Measurements from ENCODE around the gene ZBTB25. TPM values are rescaled to one million over a fixed set of nuclear protein-coding genes. Genes with fewer than 3 reads are reported as not detected.

Gene ZBTB25
- total RNA-seq, 1 donor from 2014 or later: 14.1 TPM

DNA sequence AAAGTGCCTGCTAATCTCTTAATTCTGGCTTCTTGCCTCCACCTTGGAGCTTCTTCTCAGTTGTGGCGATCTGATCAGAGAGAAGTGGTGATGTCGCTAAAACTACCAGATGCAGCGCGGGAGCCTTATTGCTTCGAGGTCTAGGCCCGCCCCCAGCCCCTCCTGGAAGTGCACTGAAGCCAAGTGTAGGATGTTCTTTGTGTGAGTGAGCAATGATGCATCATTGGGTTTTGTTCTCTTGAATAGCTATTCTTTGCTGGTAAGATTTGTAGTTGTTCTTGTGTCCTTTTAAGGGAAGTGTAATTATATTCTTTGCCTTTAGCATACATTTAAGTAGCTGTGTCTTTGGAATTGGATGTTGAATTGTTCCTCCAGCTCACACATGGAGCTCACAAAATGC lies 79.7 kb downstream of the ZBTB25 start:
- Mint-ChIP-seq H3K4me1 (peaks cover 10% of the 10 kb centered on the region), H3K36me3 (ENCODE audit: low read depth) (peaks cover 41% of the 10 kb centered on the region), H3K27ac (ENCODE audit: unreplicated experiment) (peak overlapping the region; percentile 89), H3K27me3 (ENCODE audit: low read depth) (no peaks in the 10 kb centered on the region), H3K4me3 (no peak overlapping the region), H3K9me3 (no peaks in the 10 kb centered on the region)
- DNase-seq (ENCODE audit: low read depth, low spot score): no peak
- TF ChIP-seq, protein P1, sequence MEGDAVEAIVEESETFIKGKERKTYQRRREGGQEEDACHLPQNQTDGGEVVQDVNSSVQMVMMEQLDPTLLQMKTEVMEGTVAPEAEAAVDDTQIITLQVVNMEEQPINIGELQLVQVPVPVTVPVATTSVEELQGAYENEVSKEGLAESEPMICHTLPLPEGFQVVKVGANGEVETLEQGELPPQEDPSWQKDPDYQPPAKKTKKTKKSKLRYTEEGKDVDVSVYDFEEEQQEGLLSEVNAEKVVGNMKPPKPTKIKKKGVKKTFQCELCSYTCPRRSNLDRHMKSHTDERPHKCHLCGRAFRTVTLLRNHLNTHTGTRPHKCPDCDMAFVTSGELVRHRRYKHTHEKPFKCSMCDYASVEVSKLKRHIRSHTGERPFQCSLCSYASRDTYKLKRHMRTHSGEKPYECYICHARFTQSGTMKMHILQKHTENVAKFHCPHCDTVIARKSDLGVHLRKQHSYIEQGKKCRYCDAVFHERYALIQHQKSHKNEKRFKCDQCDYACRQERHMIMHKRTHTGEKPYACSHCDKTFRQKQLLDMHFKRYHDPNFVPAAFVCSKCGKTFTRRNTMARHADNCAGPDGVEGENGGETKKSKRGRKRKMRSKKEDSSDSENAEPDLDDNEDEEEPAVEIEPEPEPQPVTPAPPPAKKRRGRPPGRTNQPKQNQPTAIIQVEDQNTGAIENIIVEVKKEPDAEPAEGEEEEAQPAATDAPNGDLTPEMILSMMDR (conservative IDR thresholded peaks at IDR 0.05): no peak

DNA sequence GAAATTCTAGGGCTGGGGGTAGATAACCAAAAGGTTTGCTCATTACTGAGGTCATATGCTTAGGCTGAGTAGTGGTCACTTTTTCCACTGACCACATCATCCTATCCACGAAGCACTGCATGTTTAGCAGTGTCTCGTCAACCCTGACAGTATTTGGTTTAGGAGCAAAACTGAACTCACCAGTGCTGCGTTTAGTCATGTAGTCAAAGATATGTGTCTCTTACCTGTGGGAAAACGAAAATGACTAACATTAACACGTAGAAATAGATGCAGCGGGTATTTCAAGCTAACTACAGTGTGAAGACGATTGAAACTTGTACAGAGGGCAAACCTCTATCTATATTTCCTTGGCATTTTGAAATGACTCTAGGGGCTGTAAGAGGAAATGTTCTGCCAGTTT lies 80.9 kb downstream of the ZBTB25 start:
- Mint-ChIP-seq H3K27ac (ENCODE audit: unreplicated experiment) (no peak overlapping the region), H3K27me3 (ENCODE audit: low read depth) (no peaks in the 10 kb centered on the region), H3K9me3 (no peaks in the 10 kb centered on the region), H3K4me1 (peaks cover 10% of the 10 kb centered on the region), H3K36me3 (ENCODE audit: low read depth) (peaks cover 41% of the 10 kb centered on the region), H3K4me3 (no peak overlapping the region)
- DNase-seq (ENCODE audit: low read depth, low spot score): no peak
- TF ChIP-seq, protein P1 (conservative IDR thresholded peaks at IDR 0.05): no peak

DNA sequence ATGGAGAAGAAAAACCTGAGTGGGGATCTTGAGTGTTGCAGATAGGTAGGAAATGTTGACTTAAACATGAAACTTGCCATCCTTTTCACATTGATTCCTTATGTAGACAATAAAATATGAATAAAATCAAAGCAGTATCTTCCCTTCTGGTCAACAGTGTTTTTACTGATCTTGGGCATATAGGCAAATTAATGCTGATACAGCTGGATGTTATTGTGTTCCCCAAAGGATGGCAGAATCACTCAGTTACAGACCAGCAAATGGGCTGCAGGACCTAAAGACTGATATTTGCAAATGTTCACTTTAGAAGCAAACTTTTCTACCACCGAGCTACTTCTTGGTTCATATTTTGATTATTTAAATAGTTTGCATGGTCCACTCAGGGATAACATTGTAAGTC lies 81.6 kb downstream of the ZBTB25 start:
- H3K36me3 Mint-ChIP-seq (ENCODE audit: low read depth): peaks cover 37% of the 10 kb centered on the region
- H3K9me3 Mint-ChIP-seq: no peaks in the 10 kb centered on the region
- TF ChIP-seq, protein P1 (conservative IDR thresholded peaks at IDR 0.05): no peak
- no peak overlapping the region for H3K27ac Mint-ChIP-seq (ENCODE audit: unreplicated experiment)
- no peaks in the 10 kb centered on the region for H3K27me3 Mint-ChIP-seq (ENCODE audit: low read depth)
- no peak for DNase-seq (ENCODE audit: low read depth, low spot score)
- H3K4me1 Mint-ChIP-seq: peaks cover 10% of the 10 kb centered on the region
- H3K4me3 Mint-ChIP-seq: no peak overlapping the region

DNA sequence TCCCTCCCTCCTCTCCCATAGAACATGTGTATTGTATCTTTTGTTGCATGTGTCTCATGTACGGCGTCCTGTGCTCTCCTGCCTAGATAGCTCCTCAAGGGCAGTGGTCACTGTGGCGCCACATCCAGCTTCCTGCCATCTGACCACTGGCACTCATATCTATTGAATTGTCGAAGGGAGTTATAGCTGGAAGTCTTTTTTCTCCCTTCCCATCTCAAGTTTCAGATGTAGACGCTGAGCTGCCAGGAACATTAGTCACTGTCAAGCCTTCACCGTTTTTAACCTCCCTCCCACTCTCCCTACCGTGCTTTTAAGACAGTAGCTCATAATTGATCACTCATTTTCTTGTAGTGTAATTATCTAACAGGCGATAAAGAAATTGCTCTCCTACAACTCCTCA lies 82.5 kb downstream of the ZBTB25 start:
- TF ChIP-seq, protein P1 (conservative IDR thresholded peaks at IDR 0.05): no peak
- H3K9me3 Mint-ChIP-seq: no peaks in the 10 kb centered on the region
- DNase-seq (ENCODE audit: low read depth, low spot score): no peak
- H3K27ac Mint-ChIP-seq (ENCODE audit: unreplicated experiment): no peak overlapping the region
- no peak overlapping the region for H3K4me3 Mint-ChIP-seq
- no peaks in the 10 kb centered on the region for H3K27me3 Mint-ChIP-seq (ENCODE audit: low read depth)
- peaks cover 35% of the 10 kb centered on the region for H3K36me3 Mint-ChIP-seq (ENCODE audit: low read depth)
- peaks cover 10% of the 10 kb centered on the region for H3K4me1 Mint-ChIP-seq

DNA sequence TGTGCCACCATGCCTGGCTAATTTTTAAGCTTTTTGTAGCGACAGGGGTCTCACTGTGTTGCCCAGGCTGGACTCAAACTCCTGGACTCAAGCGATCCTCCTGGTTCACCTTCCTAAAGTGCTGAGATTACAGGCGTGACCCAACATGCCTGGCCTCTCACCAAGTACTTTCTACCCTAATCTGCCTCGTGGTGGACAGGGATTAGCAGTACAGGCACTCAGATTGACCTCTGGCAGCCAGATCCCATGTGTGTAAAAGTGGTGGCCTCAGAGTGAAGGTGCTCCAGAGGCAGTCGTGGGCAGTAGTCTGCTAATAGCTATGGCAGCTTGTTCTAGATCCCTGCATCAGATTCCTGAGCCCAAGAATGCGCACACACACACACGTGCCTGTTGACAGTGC lies 84.6 kb downstream of the ZBTB25 start:
- H3K27me3 Mint-ChIP-seq (ENCODE audit: low read depth): no peaks in the 10 kb centered on the region
- no peak overlapping the region for H3K4me3 Mint-ChIP-seq
- no peak for DNase-seq (ENCODE audit: low read depth, low spot score)
- H3K9me3 Mint-ChIP-seq: no peaks in the 10 kb centered on the region
- peaks cover 3% of the 10 kb centered on the region for H3K4me1 Mint-ChIP-seq
- H3K36me3 Mint-ChIP-seq (ENCODE audit: low read depth): peaks cover 30% of the 10 kb centered on the region
- H3K27ac Mint-ChIP-seq (ENCODE audit: unreplicated experiment): no peak overlapping the region
- TF ChIP-seq, protein P1 (conservative IDR thresholded peaks at IDR 0.05): no peak

DNA sequence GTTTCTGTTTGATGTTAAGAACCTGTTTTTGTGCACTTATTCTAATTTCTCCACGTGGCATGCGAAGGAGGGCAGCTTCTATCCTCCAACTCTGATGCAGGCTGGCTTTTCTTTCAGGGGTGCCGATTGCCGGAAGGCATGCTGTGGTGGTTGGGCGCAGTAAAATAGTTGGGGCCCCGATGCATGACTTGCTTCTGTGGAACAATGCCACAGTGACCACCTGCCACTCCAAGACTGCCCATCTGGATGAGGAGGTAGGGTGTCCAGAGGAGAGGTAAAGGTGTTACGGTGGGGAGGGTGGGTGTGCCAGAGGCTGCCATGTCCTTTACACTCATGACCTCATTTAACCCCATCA lies 85.9 kb downstream of the ZBTB25 start:
- Mint-ChIP-seq H3K27ac (ENCODE audit: unreplicated experiment) (no peak overlapping the region), H3K4me1 (no peaks in the 10 kb centered on the region), H3K36me3 (ENCODE audit: low read depth) (peaks cover 27% of the 10 kb centered on the region), H3K4me3 (no peak overlapping the region), H3K27me3 (ENCODE audit: low read depth) (no peaks in the 10 kb centered on the region), H3K9me3 (no peaks in the 10 kb centered on the region)
- TF ChIP-seq, protein P1 (conservative IDR thresholded peaks at IDR 0.05): no peak
- no peak for DNase-seq (ENCODE audit: low read depth, low spot score)

Measured in neural crest cell (in vitro differentiated cells).